ENCODE measurements around the gene AWAT1. TPM values are rescaled to one million over a fixed set of nuclear protein-coding genes. Genes with fewer than 3 reads are reported as not detected.

AWAT1 gene
- total and polyA plus RNA-seq, 9 donors: 0.13 TPM; not detected in 8

Other genes starting within 250 kb of the AWAT1 start
- not detected for gene AWAT2, start 184.7 kb upstream of the AWAT1 start, total RNA-seq
- gene AWAT2, start 184.7 kb upstream of the AWAT1 start, polyA plus RNA-seq (ENCODE audit: insufficient read depth in 1 of 8, insufficient read length in 8 of 8, low replicate concordance in 1 of 8): under 1 TPM in 1 of 8 donors, not detected in 7; 0.08 TPM
- not detected for gene OTUD6A, start 172.2 kb upstream of the AWAT1 start, total RNA-seq
- gene OTUD6A, start 172.2 kb upstream of the AWAT1 start, polyA plus RNA-seq (ENCODE audit: insufficient read depth in 1 of 8, insufficient read length in 8 of 8, low replicate concordance in 1 of 8): not detected
- 120 TPM for gene IGBP1, start 101.2 kb upstream of the AWAT1 start, total RNA-seq
- gene IGBP1, start 101.2 kb upstream of the AWAT1 start, polyA plus RNA-seq (ENCODE audit: insufficient read depth in 1 of 8, insufficient read length in 8 of 8, low replicate concordance in 1 of 8): 100 to 1,000 TPM in 6 of 8 donors, 10 to 100 TPM in 2; 88.3 to 122 (median 105) TPM
- not detected for gene DGAT2L6, start 57.2 kb upstream of the AWAT1 start, total RNA-seq
- gene DGAT2L6, start 57.2 kb upstream of the AWAT1 start, polyA plus RNA-seq (ENCODE audit: insufficient read depth in 1 of 8, insufficient read length in 8 of 8, low replicate concordance in 1 of 8): not detected
- gene P2RY4, start 25.5 kb downstream of the AWAT1 start, total RNA-seq: 0.09 TPM
- gene P2RY4, start 25.5 kb downstream of the AWAT1 start, polyA plus RNA-seq (ENCODE audit: insufficient read depth in 1 of 8, insufficient read length in 8 of 8, low replicate concordance in 1 of 8): under 1 TPM in 5 of 8 donors, not detected in 3; 0.10 to 0.27 (median 0.20) TPM
- not detected for gene ARR3, start 33.7 kb downstream of the AWAT1 start, total RNA-seq
- under 1 TPM in 6 of 8 donors, not detected in 2; 0.16 to 0.61 (median 0.46) TPM for gene ARR3, start 33.7 kb downstream of the AWAT1 start, polyA plus RNA-seq (ENCODE audit: insufficient read depth in 1 of 8, insufficient read length in 8 of 8, low replicate concordance in 1 of 8)
- not detected for gene RAB41, start 47.5 kb downstream of the AWAT1 start, total RNA-seq
- under 1 TPM; 0.24 to 0.80 (median 0.64) TPM for gene RAB41, start 47.5 kb downstream of the AWAT1 start, polyA plus RNA-seq (ENCODE audit: insufficient read depth in 1 of 8, insufficient read length in 8 of 8, low replicate concordance in 1 of 8)
- 30.7 TPM for gene PDZD11, start 55.3 kb downstream of the AWAT1 start, total RNA-seq
- gene PDZD11, start 55.3 kb downstream of the AWAT1 start, polyA plus RNA-seq (ENCODE audit: insufficient read depth in 1 of 8, insufficient read length in 8 of 8, low replicate concordance in 1 of 8): 10 to 100 TPM; 36.6 to 46.6 (median 40.2) TPM
- 5.1 TPM for gene KIF4A, start 55.4 kb downstream of the AWAT1 start, total RNA-seq
- gene KIF4A, start 55.4 kb downstream of the AWAT1 start, polyA plus RNA-seq (ENCODE audit: insufficient read depth in 1 of 8, insufficient read length in 8 of 8, low replicate concordance in 1 of 8): 10 to 100 TPM in 3 of 8 donors, 1 to 10 TPM in 5; 5.8 to 12.7 (median 9.2) TPM
- 0.09 TPM for gene GDPD2, start 188.7 kb downstream of the AWAT1 start, total RNA-seq
- 1 to 10 TPM in 1 of 8 donors, under 1 TPM in 7; 0.38 to 1.0 (median 0.54) TPM for gene GDPD2, start 188.7 kb downstream of the AWAT1 start, polyA plus RNA-seq (ENCODE audit: insufficient read depth in 1 of 8, insufficient read length in 8 of 8, low replicate concordance in 1 of 8)
- gene DLG3, start 210.2 kb downstream of the AWAT1 start, total RNA-seq: 5.5 TPM
- gene DLG3, start 210.2 kb downstream of the AWAT1 start, polyA plus RNA-seq (ENCODE audit: insufficient read depth in 1 of 8, insufficient read length in 8 of 8, low replicate concordance in 1 of 8): 1 to 10 TPM; 4.7 to 9.0 (median 6.5) TPM